KMS-11 (cell line): Measurements from ENCODE around the gene EML4.

Experiments
- H2AFZ ChIP-seq: fragments of 200-600 bp; sonication (generic); 2 replicates; pipeline ENCODE4 v1.6.1; 2016; ENCODE audit warnings: antibody characterized with exemption, mixed run types, low read depth
- H3K27ac ChIP-seq: fragments of 200-600 bp; sonication (generic); 2 replicates; pipeline ENCODE4 v1.6.1; 2016; ENCODE audit warnings: mild to moderate bottlenecking, mixed run types
- H3K27me3 ChIP-seq: fragments of 200-600 bp; sonication (generic); 2 replicates; pipeline ENCODE4 v1.6.1; 2017; ENCODE audit warnings: mild to moderate bottlenecking, low read depth, mixed run types, moderate library complexity; ENCODE audit not compliant: insufficient read depth
- H3K36me3 ChIP-seq: fragments of 200-600 bp; sonication (generic); 2 replicates; pipeline ENCODE4 v1.6.1; 2017; ENCODE audit warnings: mild to moderate bottlenecking, mixed run types; ENCODE audit not compliant: insufficient read depth
- H3K4me1 ChIP-seq: fragments of 200-600 bp; sonication (generic); 2 replicates; pipeline ENCODE4 v1.6.1; 2016; ENCODE audit warnings: mild to moderate bottlenecking, low read depth, mixed run types; ENCODE audit not compliant: poor library complexity, severe bottlenecking
- H3K4me2 ChIP-seq: fragments of 200-600 bp; sonication (generic); 2 replicates; pipeline ENCODE4 v1.7.0; 2016; ENCODE audit warnings: mild to moderate bottlenecking, mixed run types
- H3K4me3 ChIP-seq: fragments of 200-600 bp; sonication (generic); IDR thresholded peaks from 2 replicates; pipeline ENCODE4 v1.6.1; 2017; ENCODE audit warnings: low read depth, low read length, mixed read lengths; ENCODE audit not compliant: insufficient read depth
- H3K79me2 ChIP-seq: fragments of 200-600 bp; sonication (generic); 2 replicates; pipeline ENCODE4 v1.6.1; 2016; ENCODE audit warnings: low read depth, mixed run types; ENCODE audit not compliant: insufficient read depth
- H3K9ac ChIP-seq: fragments of 200-600 bp; sonication (generic); 2 replicates; pipeline ENCODE4 v1.6.1; 2016; ENCODE audit warnings: mild to moderate bottlenecking, mixed run types
- H4K20me1 ChIP-seq: fragments of 200-600 bp; sonication (generic); 2 replicates; pipeline ENCODE4 v1.6.1; 2016; ENCODE audit warnings: mild to moderate bottlenecking, mixed run types; ENCODE audit not compliant: insufficient read depth
- TF ChIP-seq, protein P1 (sequence below): fragments of 200-600 bp; sonication (generic); conservative IDR thresholded peaks from 2 replicates; pipeline ENCODE4 v1.6.1; 2017; ENCODE audit warnings: low read depth, mild to moderate bottlenecking, antibody characterized with exemption, low read length, moderate library complexity, mixed read lengths

EML4 gene

DNA sequence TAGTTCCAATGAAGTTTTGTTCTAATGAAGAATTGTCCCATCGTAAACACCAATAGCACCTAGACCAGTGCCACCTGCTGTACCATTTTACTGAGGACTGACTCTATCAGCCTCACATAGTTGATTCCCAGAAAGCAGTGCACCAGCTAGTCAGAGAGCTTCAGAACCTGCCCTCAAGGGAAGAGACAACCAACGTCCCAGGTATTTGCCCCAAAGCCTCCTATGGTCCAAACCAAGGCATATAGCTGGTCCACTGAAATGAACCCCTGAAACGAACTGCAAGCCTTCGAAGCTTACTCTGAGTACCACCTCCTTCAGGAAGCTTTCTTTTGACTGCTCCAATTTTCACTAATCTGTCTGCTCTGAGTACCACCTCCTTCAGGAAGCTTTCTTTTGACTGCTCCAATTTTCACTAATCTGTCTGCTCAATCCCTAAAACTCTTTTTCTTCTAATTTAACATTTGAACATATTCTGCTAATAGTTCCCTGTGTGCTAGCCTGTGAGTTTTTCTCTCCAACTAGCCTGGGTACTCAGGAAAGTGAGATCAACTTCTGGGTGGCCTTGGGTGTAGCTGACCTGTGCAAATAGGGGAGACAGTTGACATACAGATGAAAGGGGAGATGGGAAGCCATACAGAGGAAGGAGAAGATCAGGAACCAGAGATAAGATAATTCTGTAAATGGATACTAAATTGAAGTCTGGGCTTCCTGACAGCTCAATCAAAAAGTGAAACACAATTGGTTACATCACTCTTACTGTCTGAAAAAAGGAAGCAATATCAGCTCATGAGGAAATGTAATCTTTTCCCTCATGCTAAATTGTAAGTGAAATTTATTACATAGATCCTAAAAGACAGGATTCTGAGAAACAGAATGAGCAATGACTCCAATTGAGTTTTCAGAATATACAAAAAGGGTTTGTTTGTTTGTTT is 33.5 kb upstream of the EML4 start:
- no peaks in the 10 kb centered on the region for H3K27me3 ChIP-seq
- no peaks in the 10 kb centered on the region for H4K20me1 ChIP-seq
- TF ChIP-seq, protein P1, sequence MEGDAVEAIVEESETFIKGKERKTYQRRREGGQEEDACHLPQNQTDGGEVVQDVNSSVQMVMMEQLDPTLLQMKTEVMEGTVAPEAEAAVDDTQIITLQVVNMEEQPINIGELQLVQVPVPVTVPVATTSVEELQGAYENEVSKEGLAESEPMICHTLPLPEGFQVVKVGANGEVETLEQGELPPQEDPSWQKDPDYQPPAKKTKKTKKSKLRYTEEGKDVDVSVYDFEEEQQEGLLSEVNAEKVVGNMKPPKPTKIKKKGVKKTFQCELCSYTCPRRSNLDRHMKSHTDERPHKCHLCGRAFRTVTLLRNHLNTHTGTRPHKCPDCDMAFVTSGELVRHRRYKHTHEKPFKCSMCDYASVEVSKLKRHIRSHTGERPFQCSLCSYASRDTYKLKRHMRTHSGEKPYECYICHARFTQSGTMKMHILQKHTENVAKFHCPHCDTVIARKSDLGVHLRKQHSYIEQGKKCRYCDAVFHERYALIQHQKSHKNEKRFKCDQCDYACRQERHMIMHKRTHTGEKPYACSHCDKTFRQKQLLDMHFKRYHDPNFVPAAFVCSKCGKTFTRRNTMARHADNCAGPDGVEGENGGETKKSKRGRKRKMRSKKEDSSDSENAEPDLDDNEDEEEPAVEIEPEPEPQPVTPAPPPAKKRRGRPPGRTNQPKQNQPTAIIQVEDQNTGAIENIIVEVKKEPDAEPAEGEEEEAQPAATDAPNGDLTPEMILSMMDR = no peak
- H3K27ac ChIP-seq = no peak overlapping the region
- no peaks in the 10 kb centered on the region for H3K36me3 ChIP-seq
- H3K4me3 ChIP-seq = no peak overlapping the region
- H2AFZ ChIP-seq = no peak overlapping the region
- peak overlapping the region; percentile 16 for H3K4me2 ChIP-seq
- H3K79me2 ChIP-seq = no peaks in the 10 kb centered on the region
- H3K9ac ChIP-seq = no peak overlapping the region
- H3K4me1 ChIP-seq = peaks cover 11% of the 10 kb centered on the region

DNA sequence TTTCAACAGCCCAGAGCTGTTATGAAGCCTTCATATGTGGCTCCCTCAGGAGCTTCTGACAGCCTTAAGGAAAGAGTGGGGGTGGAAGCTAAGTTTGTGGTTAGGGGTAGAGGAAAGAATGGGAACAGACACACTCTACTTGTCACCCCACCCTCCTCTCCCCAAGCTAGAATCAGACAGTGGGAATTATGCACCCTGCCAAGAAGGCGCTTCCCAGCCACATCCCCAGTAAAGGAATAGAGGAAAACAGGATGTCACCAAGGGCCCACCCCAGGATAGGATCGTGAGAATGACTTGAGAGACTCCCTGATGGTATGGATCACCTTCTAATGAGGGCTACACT is 32.4 kb upstream of the EML4 start:
- Histone ChIP-seq H3K4me2 (no peak overlapping the region), H3K79me2 (no peaks in the 10 kb centered on the region), H2AFZ (no peak overlapping the region), H3K36me3 (no peaks in the 10 kb centered on the region), H3K9ac (no peak overlapping the region), H4K20me1 (no peaks in the 10 kb centered on the region), H3K27me3 (no peaks in the 10 kb centered on the region), H3K4me3 (no peak overlapping the region), H3K4me1 (peaks cover 19% of the 10 kb centered on the region), H3K27ac (no peak overlapping the region)
- TF ChIP-seq, protein P1 = no peak

DNA sequence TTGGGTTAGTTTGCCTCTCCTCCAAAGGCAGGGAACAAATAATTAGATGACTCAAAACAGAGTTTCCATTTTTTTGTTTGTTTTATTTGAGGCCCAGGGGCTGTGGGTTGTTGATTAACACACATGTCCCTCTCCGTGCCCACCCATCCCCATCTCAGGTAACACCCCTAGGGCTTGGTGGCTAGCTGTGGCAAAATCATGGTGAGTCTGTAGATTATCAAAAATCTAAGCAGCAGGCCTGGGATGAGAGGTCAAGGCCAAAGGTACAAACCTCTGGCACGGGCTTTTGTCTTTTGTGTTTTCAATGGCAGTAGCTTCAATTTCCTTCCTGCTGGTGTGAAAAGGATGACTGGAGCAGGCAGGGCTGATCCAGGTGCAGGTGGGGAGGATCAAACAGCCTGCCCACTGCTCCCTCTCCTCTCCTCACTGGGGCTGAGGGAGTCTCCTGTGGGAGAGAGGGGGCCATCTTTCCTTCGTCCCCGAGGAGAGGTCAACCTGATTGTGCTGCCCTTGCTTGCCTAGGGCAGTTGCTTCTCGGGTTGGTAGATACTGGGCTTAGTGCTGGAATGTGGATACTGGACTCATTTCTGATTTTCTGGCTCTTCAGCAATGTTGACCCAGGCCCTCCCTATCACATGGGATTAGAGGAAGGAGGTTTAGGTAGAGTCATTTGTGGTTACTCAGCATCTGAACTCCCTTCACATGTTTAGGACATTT is 31.9 kb upstream of the EML4 start:
- H3K27me3 ChIP-seq = no peaks in the 10 kb centered on the region
- no peaks in the 10 kb centered on the region for H4K20me1 ChIP-seq
- peaks cover 24% of the 10 kb centered on the region for H3K4me1 ChIP-seq
- H3K79me2 ChIP-seq = no peaks in the 10 kb centered on the region
- no peak overlapping the region for H3K27ac ChIP-seq
- no peak overlapping the region for H2AFZ ChIP-seq
- TF ChIP-seq, protein P1 = no peak
- no peak overlapping the region for H3K4me2 ChIP-seq
- no peaks in the 10 kb centered on the region for H3K36me3 ChIP-seq
- no peak overlapping the region for H3K4me3 ChIP-seq
- H3K9ac ChIP-seq = no peak overlapping the region

DNA sequence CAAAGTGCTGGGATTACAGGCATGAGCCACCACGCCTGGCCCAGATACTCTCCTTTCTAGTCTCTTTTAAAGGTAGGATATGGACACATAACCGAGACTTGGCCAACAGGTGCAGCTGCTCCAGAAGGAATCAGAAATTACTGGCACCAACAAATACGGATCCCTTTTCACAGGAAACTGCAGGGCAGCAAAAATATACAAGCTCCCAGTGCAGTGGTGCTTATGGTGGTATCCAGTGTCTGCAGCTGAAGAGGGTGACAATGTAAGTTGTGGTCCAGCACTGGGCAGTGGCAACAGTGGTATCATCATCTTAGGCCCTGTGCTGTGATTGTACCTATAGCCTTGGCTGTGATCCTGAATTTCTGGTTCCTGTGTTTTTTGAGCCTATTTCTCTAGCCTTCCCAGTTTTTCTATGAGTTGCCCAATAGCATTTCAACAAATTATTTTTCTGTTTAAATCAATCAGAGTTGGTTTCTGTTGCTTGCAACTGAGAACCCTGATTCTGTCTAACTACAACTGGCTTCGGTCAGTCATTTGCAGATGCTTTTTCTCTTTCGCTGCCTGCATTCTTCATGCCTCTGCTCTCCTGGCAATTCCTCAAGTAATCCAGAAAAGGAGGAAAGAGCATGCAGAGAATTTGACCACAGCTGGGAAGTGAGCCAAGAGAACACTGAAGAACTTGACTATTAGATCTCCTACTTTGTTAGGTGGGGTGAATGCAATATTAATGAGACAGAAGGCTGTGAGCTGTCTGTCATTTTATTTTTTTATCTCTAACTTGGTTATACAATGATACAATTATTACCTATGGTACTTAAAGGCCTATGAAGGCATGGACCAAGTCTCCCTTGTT is 30.8 kb upstream of the EML4 start:
- Histone ChIP-seq H3K27ac (no peak overlapping the region), H3K36me3 (no peaks in the 10 kb centered on the region), H3K27me3 (no peaks in the 10 kb centered on the region)

More for the DNA sequence above, 30.8 kb upstream of the EML4 start:
- Histone ChIP-seq H3K4me2 (no peak overlapping the region), H4K20me1 (no peaks in the 10 kb centered on the region), H3K79me2 (no peaks in the 10 kb centered on the region), H3K9ac (no peak overlapping the region), H2AFZ (no peak overlapping the region), H3K4me3 (no peak overlapping the region), H3K4me1 (peaks cover 25% of the 10 kb centered on the region)
- TF ChIP-seq, protein P1 = no peak
